Progenitor cell of endocrine pancreas (in vitro differentiated cells): ENCODE measurements around the gene NAV2. TPM values are rescaled to one million over a fixed set of nuclear protein-coding genes. Genes with fewer than 3 reads are reported as not detected.

Experiments
- DNase-seq: peaks from one replicate; pipeline ENCODE4 v3.0.0; 2021; ENCODE audit warnings: low spot score; ENCODE audit not compliant: unreplicated experiment
- H3K27ac Mint-ChIP-seq: 2 replicates; pipeline ENCODE4 v1.8.0; 2021; ENCODE audit warnings: mild to moderate bottlenecking, moderate library complexity, mixed read lengths
- H3K27me3 Mint-ChIP-seq: 2 replicates; pipeline ENCODE4 v1.8.0; 2021; ENCODE audit warnings: mixed read lengths
- H3K36me3 Mint-ChIP-seq: 2 replicates; pipeline ENCODE4 v1.8.0; 2022; ENCODE audit warnings: mixed read lengths; ENCODE audit not compliant: insufficient read depth
- H3K4me1 Mint-ChIP-seq: 2 replicates; pipeline ENCODE4 v1.8.0; 2021; ENCODE audit warnings: low read depth, mixed read lengths
- H3K4me3 Mint-ChIP-seq: 2 replicates; pipeline ENCODE4 v1.8.0; 2021; ENCODE audit warnings: low read depth, mild to moderate bottlenecking, moderate library complexity, mixed read lengths
- H3K9me3 Mint-ChIP-seq: 2 replicates; pipeline ENCODE4 v1.8.0; 2021; ENCODE audit warnings: low read depth, mixed read lengths
- total RNA-seq: library from RNA; stranded (reverse); gene quantifications from 2 replicates; pipeline ENCODE4 v1.2.1, GENCODE V29; 2021
- TF ChIP-seq, protein P1 (sequence below): fragments of 200-600 bp; sonication (generic); IDR thresholded peaks from one replicate; pipeline ENCODE4 v1.5.0; 2021; ENCODE audit warnings: antibody characterized with exemption, mild to moderate bottlenecking; ENCODE audit not compliant: unreplicated experiment

NAV2 gene
- total RNA-seq, 1 donor from 2014 or later = 88.3 TPM

DNA sequence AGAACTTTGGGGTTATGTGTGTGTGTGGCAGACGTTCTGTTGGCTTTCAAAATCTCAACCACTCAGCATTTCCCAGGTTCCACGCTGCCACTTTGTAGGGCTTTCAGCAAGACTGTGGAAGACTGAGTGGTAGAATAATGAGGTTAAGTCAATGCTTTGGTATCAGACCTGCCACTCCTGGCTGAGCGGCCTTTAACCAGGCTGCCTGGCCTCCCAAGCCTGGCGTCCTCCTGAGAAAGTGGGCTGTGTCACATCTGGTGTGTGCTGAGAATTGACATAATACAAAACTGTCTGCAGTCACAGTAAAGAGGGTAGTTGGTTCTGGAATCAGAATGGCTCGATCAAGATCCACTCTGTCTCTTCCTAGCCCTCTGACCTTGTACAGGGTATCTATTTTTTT is 321.2 kb downstream of the NAV2 start:
- peaks cover 11% of the 10 kb centered on the region for H3K36me3 Mint-ChIP-seq
- TF ChIP-seq, protein P1, sequence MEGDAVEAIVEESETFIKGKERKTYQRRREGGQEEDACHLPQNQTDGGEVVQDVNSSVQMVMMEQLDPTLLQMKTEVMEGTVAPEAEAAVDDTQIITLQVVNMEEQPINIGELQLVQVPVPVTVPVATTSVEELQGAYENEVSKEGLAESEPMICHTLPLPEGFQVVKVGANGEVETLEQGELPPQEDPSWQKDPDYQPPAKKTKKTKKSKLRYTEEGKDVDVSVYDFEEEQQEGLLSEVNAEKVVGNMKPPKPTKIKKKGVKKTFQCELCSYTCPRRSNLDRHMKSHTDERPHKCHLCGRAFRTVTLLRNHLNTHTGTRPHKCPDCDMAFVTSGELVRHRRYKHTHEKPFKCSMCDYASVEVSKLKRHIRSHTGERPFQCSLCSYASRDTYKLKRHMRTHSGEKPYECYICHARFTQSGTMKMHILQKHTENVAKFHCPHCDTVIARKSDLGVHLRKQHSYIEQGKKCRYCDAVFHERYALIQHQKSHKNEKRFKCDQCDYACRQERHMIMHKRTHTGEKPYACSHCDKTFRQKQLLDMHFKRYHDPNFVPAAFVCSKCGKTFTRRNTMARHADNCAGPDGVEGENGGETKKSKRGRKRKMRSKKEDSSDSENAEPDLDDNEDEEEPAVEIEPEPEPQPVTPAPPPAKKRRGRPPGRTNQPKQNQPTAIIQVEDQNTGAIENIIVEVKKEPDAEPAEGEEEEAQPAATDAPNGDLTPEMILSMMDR = peak; percentile 31
- H3K27ac Mint-ChIP-seq = peak overlapping the region; percentile 47
- DNase-seq = no peak
- H3K4me1 Mint-ChIP-seq = peaks cover 78% of the 10 kb centered on the region
- no peaks in the 10 kb centered on the region for H3K9me3 Mint-ChIP-seq
- no peak overlapping the region for H3K4me3 Mint-ChIP-seq
- H3K27me3 Mint-ChIP-seq = no peaks in the 10 kb centered on the region

DNA sequence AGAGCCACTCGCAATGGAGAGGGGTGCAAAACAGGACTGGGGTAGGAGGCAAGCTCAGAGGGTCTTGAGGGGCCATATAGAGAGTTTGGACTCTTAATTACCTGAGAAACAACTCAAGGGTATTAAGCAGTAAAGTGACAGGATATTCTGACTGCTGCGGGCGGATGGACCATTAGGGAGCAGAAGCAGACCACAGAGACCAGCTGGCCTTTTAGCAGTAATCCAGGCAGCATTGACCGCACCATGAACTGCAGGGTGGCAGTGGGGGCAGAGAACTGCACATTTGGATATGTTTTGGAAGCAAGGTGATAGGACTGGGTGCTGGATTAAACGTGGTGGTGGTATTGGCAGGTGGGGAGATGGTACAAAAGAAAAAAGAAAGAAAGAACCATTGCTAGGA is 322.3 kb downstream of the NAV2 start:
- Mint-ChIP-seq H3K27me3 (no peaks in the 10 kb centered on the region), H3K4me3 (no peak overlapping the region), H3K36me3 (peaks cover 18% of the 10 kb centered on the region), H3K9me3 (no peaks in the 10 kb centered on the region), H3K27ac (peak overlapping the region; percentile 42), H3K4me1 (peaks cover 74% of the 10 kb centered on the region)
- no peak for DNase-seq
- TF ChIP-seq, protein P1 = no peak

DNA sequence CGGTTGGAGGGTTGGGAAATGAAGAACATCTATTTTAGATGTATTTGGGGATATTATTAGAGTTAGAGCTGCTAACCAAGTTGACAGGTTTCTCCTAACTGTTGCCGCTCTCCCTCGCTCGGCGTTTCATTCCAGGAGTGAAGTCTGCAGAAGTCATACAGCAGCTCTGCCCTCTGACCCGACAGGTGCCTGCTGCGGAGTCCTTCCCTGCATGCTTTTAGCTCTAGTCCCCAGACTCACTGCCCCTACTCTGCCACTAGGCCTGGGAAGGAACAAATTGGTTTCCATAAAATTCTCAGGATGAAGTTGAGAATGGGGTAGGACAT is 322.7 kb downstream of the NAV2 start:
- DNase-seq = no peak
- Mint-ChIP-seq H3K36me3 (peaks cover 22% of the 10 kb centered on the region), H3K4me1 (peaks cover 75% of the 10 kb centered on the region), H3K27ac (peak overlapping the region; percentile 57), H3K27me3 (no peaks in the 10 kb centered on the region), H3K9me3 (no peaks in the 10 kb centered on the region), H3K4me3 (no peak overlapping the region)
- TF ChIP-seq, protein P1 = no peak

DNA sequence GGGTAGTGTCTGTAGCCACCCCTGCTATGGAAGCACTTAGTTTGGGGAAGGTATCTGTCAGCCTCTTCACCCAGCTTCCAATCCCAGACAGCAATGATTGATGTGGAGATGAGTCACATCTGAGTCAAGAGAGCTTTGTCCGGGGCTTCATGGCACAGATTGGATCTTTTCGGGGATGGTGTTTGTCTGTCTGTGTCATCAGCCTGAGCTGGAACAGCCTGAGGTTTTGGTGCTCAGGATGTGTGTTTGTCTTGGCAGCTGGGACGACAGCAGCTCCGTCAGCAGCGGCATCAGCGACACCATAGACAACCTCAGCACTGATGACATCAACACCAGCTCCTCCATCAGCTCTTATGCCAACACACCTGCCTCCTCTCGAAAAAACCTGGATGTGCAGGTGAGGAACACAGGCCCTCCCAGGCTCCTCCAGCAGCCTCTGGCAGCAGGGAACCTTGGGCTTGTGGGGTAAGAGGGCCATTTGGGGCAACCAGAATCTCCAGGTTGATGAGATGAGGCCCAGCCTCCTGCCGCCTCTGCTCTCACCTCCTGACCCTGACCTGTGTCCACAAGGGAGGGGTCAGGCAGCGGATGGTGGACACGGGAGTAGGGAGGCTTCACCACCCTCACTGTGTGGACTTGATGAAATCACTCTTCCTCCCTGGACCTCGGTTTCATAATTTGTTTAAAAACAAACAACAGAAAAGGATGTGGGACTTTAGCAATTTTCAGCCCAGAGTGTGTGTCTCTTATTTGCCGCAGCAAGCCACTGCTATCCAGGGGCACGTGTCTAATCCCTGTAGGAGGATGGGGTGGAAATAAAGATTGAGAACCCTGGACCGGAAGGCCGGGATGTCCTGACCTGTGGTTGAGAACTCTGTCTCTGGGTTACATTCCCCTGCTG is 323.3 kb downstream of the NAV2 start:
- H3K4me3 Mint-ChIP-seq = no peak overlapping the region
- no peaks in the 10 kb centered on the region for H3K27me3 Mint-ChIP-seq
- TF ChIP-seq, protein P1 = no peak
- H3K27ac Mint-ChIP-seq = peak overlapping the region; percentile 82
- peaks cover 74% of the 10 kb centered on the region for H3K4me1 Mint-ChIP-seq
- peaks cover 26% of the 10 kb centered on the region for H3K36me3 Mint-ChIP-seq
- no peaks in the 10 kb centered on the region for H3K9me3 Mint-ChIP-seq
- DNase-seq = no peak

DNA sequence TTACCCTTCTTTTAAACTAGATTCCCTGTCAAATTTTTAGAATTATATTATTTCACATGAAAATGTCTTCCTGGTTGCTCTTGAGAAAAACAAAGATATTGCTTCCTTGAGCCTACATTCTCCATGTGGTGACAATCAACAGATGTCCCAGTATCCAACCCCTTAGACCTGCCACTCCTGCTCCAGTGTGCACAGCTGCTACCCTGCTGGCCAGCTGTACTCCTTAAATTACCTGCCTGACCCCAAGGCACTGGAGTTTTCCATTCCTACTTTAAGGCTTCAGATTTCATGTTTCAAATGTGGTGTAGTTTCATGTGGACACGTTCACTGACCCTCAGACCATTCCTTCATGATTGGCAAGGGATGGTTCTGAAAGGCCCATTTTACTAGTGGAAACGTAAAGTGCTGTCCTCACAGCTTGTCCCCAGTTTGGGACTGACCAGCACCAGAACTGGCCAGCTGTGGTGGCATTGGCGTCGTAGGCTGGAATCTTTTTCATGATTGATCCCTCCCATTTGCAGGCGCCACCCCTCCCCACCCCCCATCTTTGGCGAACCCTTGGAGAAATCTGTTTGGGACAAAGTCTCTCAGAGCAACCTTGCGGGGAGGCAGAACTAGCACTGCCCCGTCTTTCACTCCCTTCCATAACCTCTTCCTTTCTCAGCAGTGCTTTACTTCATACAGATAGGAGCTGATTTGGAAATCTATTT is 324.1 kb downstream of the NAV2 start:
- Mint-ChIP-seq H3K4me1 (peaks cover 69% of the 10 kb centered on the region), H3K9me3 (no peaks in the 10 kb centered on the region), H3K27ac (peak overlapping the region; percentile 67), H3K36me3 (peaks cover 28% of the 10 kb centered on the region), H3K4me3 (no peak overlapping the region), H3K27me3 (no peaks in the 10 kb centered on the region)
- no peak for DNase-seq
- TF ChIP-seq, protein P1 = no peak
